ENCODE data around the gene DISC1. TPM values are rescaled to one million over a fixed set of nuclear protein-coding genes. Genes with fewer than 3 reads are reported as not detected.

DISC1 gene
- total RNA-seq, 3 donors from 2014 or later: 12.1 to 18.9 (median 12.4) TPM

DNA sequence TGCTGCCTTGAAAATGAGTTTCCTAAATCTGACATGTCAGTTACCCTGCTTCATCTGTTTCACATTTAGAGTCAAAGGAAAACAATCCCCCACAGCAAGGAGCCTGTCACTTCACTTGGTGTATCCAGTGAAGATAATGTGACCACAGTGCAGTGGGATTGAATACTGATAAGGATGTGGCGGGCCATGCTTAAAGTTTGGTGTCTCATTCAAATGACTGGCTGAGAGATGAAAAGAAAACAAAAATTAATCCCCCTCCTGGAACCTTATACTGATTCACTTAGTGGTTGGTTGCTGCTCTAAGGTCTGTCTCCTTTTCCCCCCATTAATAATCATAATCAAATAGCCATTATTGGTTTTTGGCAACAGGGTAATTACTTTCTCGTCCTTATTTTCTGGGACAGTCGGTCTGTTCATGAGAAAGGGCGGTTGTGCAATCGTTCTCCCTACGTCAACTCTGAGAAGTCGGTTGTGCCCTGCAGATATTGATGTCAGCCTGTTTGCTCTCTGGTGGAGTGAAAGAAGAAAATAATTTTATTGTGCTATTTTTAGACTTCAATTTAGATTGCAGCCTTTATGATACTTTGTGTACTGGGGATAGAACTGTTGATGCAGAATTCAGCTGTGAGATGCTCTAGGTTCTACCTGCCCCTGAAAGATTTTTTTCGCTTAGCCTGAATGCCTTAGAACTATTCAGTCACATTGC lies 360.2 kb downstream of the DISC1 start:
- Histone ChIP-seq H3K4me3 (no peak overlapping the region), H3K36me3 (no peaks in the 10 kb centered on the region), H3K27me3 (no peaks in the 10 kb centered on the region), H3K4me1 (peaks cover 0 to 3% of the 10 kb centered on the region in 2 donors), H3K27ac (peak overlapping the region; percentile 77 to 86), H3K9me3 (no peaks in the 10 kb centered on the region)
- TF ChIP-seq POLR2A (IDR thresholded peaks at IDR 0.05): no peak
- peak in 1 of 3 donors; percentile 43 for TF ChIP-seq POLR2AphosphoS5 (IDR thresholded peaks at IDR 0.05)
- peak; percentile 47 to 61 for DNase-seq (ENCODE audit: low spot score in 2 of 2)
- intact Hi-C loops (cut with DNase I; ENCODE audit: low total_unique reads): no loop called here

DNA sequence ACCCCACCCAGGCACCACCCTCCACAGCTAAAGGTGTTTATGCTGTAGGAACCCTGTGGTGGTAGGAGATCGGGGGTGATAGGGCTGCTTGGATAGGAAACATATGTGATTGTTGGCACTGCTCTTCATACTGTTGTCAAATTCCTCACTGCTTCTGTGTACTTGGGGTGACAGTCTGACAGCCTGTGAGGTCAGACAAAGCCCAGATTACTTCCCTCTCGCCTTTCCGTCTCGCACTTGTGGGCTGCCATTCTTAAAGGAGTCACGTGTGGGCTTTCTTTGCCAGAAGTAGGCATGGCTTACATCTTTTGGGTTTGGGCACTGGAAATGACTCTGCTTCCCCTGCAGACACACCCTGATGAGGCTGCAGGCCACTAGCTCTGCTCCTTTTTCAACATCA lies 363.8 kb downstream of the DISC1 start:
- Histone ChIP-seq H3K27ac (peak overlapping the region in 1 of 2 donors; percentile 41), H3K36me3 (no peaks in the 10 kb centered on the region), H3K4me1 (peaks cover 0 to 3% of the 10 kb centered on the region in 2 donors), H3K27me3 (no peaks in the 10 kb centered on the region), H3K9me3 (no peaks in the 10 kb centered on the region), H3K4me3 (no peak overlapping the region)
- DNase-seq (ENCODE audit: low spot score in 2 of 2): no peak
- intact Hi-C loops (cut with DNase I; ENCODE audit: low total_unique reads): no loop called here
- TF ChIP-seq POLR2AphosphoS5 (IDR thresholded peaks at IDR 0.05) (no peak), POLR2A (IDR thresholded peaks at IDR 0.05) (no peak)
- TF ChIP-seq, protein P1, sequence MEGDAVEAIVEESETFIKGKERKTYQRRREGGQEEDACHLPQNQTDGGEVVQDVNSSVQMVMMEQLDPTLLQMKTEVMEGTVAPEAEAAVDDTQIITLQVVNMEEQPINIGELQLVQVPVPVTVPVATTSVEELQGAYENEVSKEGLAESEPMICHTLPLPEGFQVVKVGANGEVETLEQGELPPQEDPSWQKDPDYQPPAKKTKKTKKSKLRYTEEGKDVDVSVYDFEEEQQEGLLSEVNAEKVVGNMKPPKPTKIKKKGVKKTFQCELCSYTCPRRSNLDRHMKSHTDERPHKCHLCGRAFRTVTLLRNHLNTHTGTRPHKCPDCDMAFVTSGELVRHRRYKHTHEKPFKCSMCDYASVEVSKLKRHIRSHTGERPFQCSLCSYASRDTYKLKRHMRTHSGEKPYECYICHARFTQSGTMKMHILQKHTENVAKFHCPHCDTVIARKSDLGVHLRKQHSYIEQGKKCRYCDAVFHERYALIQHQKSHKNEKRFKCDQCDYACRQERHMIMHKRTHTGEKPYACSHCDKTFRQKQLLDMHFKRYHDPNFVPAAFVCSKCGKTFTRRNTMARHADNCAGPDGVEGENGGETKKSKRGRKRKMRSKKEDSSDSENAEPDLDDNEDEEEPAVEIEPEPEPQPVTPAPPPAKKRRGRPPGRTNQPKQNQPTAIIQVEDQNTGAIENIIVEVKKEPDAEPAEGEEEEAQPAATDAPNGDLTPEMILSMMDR (IDR thresholded peaks at IDR 0.05): no peak

DNA sequence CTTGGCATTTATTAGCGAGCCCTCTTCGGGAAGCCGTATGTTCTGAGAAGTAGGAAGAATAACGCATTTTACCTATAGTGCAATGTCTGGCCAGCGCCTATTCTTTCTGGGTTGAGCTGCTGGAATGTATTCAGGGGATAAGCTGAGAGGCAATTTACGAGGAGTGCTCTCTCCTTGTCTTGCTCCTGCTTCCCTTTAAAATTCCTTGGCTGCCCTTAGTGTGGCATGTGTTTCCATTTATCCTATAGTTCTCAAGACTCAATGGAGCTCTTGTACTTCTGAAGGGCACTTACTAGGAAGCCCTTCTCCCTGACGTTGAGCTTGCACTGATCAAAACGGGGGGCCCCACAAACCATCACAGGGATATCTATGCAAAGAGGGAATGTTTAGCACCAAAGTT lies 364.6 kb downstream of the DISC1 start:
- no peak for DNase-seq (ENCODE audit: low spot score in 2 of 2)
- TF ChIP-seq POLR2A (IDR thresholded peaks at IDR 0.05): no peak
- TF ChIP-seq, protein P1 (IDR thresholded peaks at IDR 0.05): no peak
- no peak for TF ChIP-seq POLR2AphosphoS5 (IDR thresholded peaks at IDR 0.05)
- no peaks in the 10 kb centered on the region for H3K9me3 ChIP-seq
- no peaks in the 10 kb centered on the region for H3K36me3 ChIP-seq
- intact Hi-C loops (cut with DNase I; ENCODE audit: low total_unique reads): no loop called here
- no peaks in the 10 kb centered on the region for H3K27me3 ChIP-seq
- peaks cover 0 to 3% of the 10 kb centered on the region in 2 donors for H3K4me1 ChIP-seq
- no peak overlapping the region for H3K4me3 ChIP-seq
- H3K27ac ChIP-seq: no peak overlapping the region

DNA sequence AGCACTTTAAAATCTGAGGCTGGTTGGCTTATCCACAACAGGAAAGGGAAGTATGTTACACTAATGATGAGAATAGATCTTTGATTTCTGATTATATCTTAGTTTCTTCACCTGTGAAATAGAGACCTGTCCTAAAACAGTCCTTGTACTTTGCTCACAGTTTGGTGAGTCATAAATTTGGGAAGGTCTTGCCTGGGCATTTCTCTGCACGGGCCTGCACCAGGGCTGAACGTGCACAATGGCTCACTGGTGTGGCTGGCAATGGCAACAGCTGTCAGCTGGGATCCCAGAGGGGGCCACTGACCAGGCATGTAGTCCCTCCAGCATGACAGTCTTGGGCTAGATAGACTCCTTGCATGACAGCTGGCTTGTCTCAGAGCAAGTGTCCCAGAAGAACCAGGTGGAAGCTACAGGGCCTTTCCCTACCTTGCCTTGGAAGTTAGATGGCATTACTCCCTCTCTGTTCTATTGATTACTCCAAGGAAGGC lies 367.4 kb downstream of the DISC1 start:
- H3K27ac ChIP-seq: no peak overlapping the region
- intact Hi-C loops (cut with DNase I; ENCODE audit: low total_unique reads): no loop called here
- no peaks in the 10 kb centered on the region for H3K36me3 ChIP-seq
- TF ChIP-seq, protein P1 (IDR thresholded peaks at IDR 0.05): no peak
- TF ChIP-seq POLR2AphosphoS5 (IDR thresholded peaks at IDR 0.05) (no peak), POLR2A (IDR thresholded peaks at IDR 0.05) (no peak)
- no peaks in the 10 kb centered on the region for H3K4me1 ChIP-seq
- no peak for DNase-seq (ENCODE audit: low spot score in 2 of 2)
- H3K9me3 ChIP-seq: no peaks in the 10 kb centered on the region
- H3K27me3 ChIP-seq: no peaks in the 10 kb centered on the region
- H3K4me3 ChIP-seq: no peak overlapping the region

DNA sequence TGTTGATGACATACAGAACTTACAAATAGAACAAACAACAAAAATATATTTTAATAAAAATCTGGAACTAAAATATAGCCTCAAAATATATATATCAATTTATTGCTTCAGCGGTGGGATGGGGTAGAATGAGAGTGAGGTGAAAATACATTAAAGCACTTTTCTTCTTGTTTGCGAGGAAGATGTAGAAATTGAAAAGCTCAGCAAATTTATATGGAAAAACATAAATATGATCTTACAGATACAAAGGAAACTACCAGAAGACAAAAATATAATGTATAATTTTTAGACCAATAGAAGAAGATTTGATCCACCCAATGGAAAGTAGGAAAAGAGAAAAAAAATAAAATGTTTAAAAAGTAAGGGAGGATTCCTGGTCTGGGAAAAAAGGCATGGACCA lies 372.2 kb downstream of the DISC1 start:
- Histone ChIP-seq H3K9me3 (no peaks in the 10 kb centered on the region), H3K27me3 (no peaks in the 10 kb centered on the region), H3K4me3 (no peak overlapping the region), H3K36me3 (no peaks in the 10 kb centered on the region), H3K27ac (no peak overlapping the region), H3K4me1 (no peaks in the 10 kb centered on the region)
- TF ChIP-seq POLR2AphosphoS5 (IDR thresholded peaks at IDR 0.05): no peak
- TF ChIP-seq, protein P1 (IDR thresholded peaks at IDR 0.05): no peak
- no peak for TF ChIP-seq POLR2A (IDR thresholded peaks at IDR 0.05)
- DNase-seq (ENCODE audit: low spot score in 2 of 2): no peak
- intact Hi-C loops (cut with DNase I; ENCODE audit: low total_unique reads): no loop called here
